Esophagus (tissue), 2 donors: Measurements from ENCODE around the gene FPR2. TPM values are rescaled to one million over a fixed set of nuclear protein-coding genes. Genes with fewer than 3 reads are reported as not detected.
A peak's percentile ranks its signal among the peaks of the same experiment; 100 is the strongest.

Experiments used
- H3K27ac ChIP-seq, 2 donors: one replicate each; pipeline ENCODE4 v1.5.1; 2013; ENCODE audit warnings: low read depth in 2 of 2, mild to moderate bottlenecking in 2 of 2, inconsistent platforms in 1 of 2, low read length in 1 of 2, moderate library complexity in 1 of 2
- H3K27me3 ChIP-seq, 2 donors: one replicate each; pipeline ENCODE4 v1.6.1; 2013; ENCODE audit warnings: low read length in 2 of 2, control low read depth in 1 of 2, mild to moderate bottlenecking in 1 of 2; ENCODE audit not compliant: insufficient read depth in 2 of 2, control insufficient read depth in 1 of 2
- H3K36me3 ChIP-seq, 2 donors: one replicate each; pipeline ENCODE4 v1.6.1; 2013; ENCODE audit warnings: low read length in 1 of 2; ENCODE audit not compliant: control insufficient read depth in 2 of 2, insufficient read depth in 2 of 2
- H3K4me1 ChIP-seq, 2 donors: one replicate each; pipeline ENCODE4 v1.6.1; 2013; ENCODE audit warnings: low read length in 1 of 2; ENCODE audit not compliant: control insufficient read depth in 2 of 2, insufficient read depth in 2 of 2
- H3K4me3 ChIP-seq, 2 donors: one replicate each; pipeline ENCODE4 v1.5.1; 2013; ENCODE audit warnings: low read length in 2 of 2, mild to moderate bottlenecking in 2 of 2, low read depth in 1 of 2, moderate library complexity in 1 of 2
- H3K9me3 ChIP-seq, 2 donors: one replicate each; pipeline ENCODE4 v1.6.1; 2013; ENCODE audit warnings: mild to moderate bottlenecking in 2 of 2, low read depth in 1 of 2, low read length in 1 of 2, moderate library complexity in 1 of 2; ENCODE audit not compliant: control insufficient read depth in 2 of 2, insufficient read depth in 1 of 2
- WGBS, 2 donors: extraction: QIAGEN DNeasy Blood & Tissue Kit; methylation state at CpG; one replicate each; pipeline ENCODE4 v1.1.7; 2013; 5-methylcytosine and 5-hydroxymethylcytosine counted together
- polyA plus RNA-seq, 2 donors: library from polyadenylated mRNA; stranded (reverse); fragments of 200-250 nt; gene quantifications; one replicate each; pipeline ENCODE4 v1.2.3, GENCODE V29; 2013
- donor health status: healthy with polysubstance abuse.
- donor health status: Bipolar disorder and iron deficiency.

FPR2 gene
- under 1 TPM; 0.04 to 0.12 TPM for polyA plus RNA-seq

GRCh38 chr19:51760697-51761356 is at the start of gene FPR2:
Gene FPR2 (plus strand): TSS chr19:51761180. CDS start chr19:51768659, 7,479 bp downstream.
- no peak within 1 kb of the TSS for H3K27ac ChIP-seq
- no peaks in the 10 kb centered on the region for H3K36me3 ChIP-seq
- 58 to 62% methylated on average over 8 of the region's 8 CpGs for WGBS, 2 donors
- no peak within 1 kb of the TSS for H3K4me3 ChIP-seq
- H3K4me1 ChIP-seq: no peaks in the 10 kb centered on the region
- H3K9me3 ChIP-seq: peaks cover 0 to 6% of the 10 kb centered on the region in 2 donors
- H3K27me3 ChIP-seq: peaks cover 0 to 3% of the 10 kb centered on the region in 2 donors

DNA sequence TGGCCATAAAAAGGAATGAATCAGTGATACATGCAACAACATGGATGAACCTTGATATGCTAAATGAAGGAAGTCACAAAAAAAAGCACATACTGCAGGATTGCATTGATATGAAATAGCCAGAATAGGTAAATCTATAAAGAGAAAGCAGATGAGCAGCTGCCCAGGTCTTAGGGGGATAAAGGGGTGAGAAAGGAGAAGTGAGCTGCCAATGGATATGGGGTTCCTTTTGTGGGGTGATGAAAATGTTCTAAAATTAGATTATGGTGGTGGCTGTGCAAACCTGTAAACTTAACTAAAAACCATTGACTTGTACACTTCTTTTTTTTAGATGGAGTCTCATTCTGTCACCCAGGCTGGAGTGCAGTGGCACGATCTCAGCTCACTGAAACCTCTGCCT is 49.3 kb upstream of the FPR2 start:
- no peaks in the 10 kb centered on the region for H3K36me3 ChIP-seq
- 81 to 91% methylated on average over 1 of the region's 1 CpG for WGBS, 2 donors
- no peaks in the 10 kb centered on the region for H3K27me3 ChIP-seq
- H3K4me1 ChIP-seq: peaks cover 0 to 3% of the 10 kb centered on the region in 2 donors
- no peak overlapping the region for H3K27ac ChIP-seq
- H3K4me3 ChIP-seq: no peak overlapping the region
- no peaks in the 10 kb centered on the region for H3K9me3 ChIP-seq

DNA sequence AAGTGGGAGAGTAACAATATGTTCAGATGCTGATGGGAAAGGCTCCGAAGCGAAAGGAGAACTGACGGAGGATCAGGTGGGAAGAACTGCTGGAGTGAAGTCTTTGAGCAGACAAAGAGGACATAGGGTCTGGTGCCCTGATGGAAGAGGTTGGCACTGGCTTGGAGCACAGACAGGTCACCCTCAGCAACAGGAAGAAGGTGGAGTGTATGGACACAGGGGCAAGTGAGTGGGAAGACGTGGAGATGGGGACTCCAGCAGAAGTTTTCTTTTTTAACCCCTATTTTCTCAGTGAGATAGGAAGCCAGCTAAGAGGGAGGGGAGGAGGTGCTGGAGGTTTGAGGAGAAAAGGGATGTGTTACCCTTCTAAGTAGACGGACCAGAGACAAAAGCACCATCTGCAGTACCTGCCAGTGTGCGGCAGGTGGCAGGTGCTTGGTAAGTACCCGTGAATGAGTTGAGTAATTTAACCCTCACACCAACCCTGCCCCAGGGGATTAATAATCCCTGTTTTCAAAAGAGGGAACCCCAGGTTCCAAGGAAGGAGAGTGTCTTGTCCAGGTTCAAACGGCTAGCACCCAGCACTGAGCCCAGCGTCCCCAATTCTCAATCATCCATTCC is 48.4 kb upstream of the FPR2 start:
- H3K27ac ChIP-seq: no peak overlapping the region
- no peaks in the 10 kb centered on the region for H3K9me3 ChIP-seq
- 37 to 41% methylated on average over 9 of the region's 9 CpGs for WGBS, 2 donors
- peaks cover 0 to 3% of the 10 kb centered on the region in 2 donors for H3K4me1 ChIP-seq
- H3K4me3 ChIP-seq: no peak overlapping the region
- H3K36me3 ChIP-seq: no peaks in the 10 kb centered on the region
- no peaks in the 10 kb centered on the region for H3K27me3 ChIP-seq

DNA sequence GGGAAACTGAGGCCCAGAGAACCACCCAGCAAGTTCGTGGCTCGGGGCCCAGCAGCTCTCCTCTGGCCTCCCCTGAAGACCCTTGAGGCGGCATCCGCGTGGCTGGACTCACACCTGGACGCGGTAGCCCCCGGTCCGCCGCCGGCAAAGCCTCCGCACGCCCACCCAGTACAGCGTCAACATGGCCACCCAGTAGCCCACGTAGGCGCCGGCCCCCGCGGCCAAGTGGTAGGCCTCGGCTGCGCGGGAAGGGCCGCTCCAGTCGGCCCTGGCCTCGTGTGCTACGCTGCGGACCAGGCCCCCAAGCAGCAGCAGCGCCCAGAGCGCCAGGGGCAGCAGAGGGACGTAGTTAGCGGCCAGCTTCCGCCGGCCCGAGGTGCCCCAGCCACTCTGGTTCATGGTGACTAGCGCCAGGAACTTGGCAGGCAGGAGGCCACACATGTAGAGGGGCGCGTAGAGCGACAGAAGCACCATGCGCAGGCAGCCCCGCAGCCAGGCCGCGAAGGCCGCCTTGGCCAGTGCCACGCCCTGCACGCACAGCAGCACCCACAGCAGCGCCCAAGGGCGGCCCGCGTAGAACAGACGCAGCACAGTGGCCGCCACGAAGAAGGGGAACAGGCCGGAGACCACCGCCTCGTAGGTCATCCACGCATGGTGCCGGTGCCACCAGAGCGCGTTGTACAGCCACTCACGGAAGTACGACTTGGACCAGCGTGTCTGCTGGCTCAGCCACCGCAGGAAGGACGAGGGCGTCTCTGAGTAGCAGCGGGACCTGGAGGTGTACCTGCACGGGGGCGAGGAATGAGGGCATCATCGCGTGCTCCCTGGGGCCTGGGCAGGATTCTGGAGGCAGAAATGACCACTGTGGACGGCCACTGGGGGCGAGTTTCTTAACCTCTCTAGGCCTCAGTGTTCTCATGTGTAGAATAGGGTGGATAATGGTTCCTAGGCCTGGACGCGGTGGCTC is 47.4 kb upstream of the FPR2 start:
- WGBS, 2 donors: 91 to 92% methylated on average over 74 of the region's 74 CpGs
- no peak overlapping the region for H3K27ac ChIP-seq
- H3K36me3 ChIP-seq: no peaks in the 10 kb centered on the region
- no peaks in the 10 kb centered on the region for H3K9me3 ChIP-seq
- H3K27me3 ChIP-seq: no peaks in the 10 kb centered on the region
- no peak overlapping the region for H3K4me3 ChIP-seq
- peaks cover 0 to 3% of the 10 kb centered on the region in 2 donors for H3K4me1 ChIP-seq

- peaks cover 0 to 7% of the 10 kb centered on the region in 2 donors for H3K27me3 ChIP-seq
- no peak overlapping the region for H3K27ac ChIP-seq
- peaks cover 0 to 5% of the 10 kb centered on the region in 2 donors for H3K4me1 ChIP-seq
- H3K4me3 ChIP-seq: no peak overlapping the region
- peaks cover 0 to 6% of the 10 kb centered on the region in 2 donors for H3K9me3 ChIP-seq
- WGBS, 2 donors: 46 to 54% methylated on average over 3 of the region's 3 CpGs
- H3K36me3 ChIP-seq: no peaks in the 10 kb centered on the region
Observed at GRCh38 chr19:51714848-51715247, 46.1 kb upstream of the FPR2 start.

DNA sequence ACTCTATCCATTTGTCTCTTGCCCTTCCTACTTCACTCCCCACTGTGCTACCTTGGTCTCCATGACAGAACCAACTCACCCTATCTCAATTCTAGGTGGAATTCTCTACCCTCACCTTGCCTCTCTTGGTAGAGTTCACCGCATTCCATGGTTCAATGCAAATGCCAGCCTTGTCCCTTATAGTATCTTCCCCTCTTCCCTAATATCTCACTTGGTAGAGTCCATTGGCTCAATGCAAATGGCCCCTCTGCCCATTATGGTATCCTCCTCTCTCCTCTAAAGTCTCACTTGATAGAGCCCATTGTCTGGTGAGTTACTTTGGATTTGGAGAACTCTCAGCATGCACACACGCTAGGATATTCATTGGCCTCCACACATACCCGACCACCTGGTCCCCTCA is 45.1 kb upstream of the FPR2 start:
- Histone ChIP-seq H3K27me3 (peaks cover 0 to 14% of the 10 kb centered on the region in 2 donors), H3K4me1 (peaks cover 0 to 5% of the 10 kb centered on the region in 2 donors), H3K27ac (no peak overlapping the region), H3K36me3 (no peaks in the 10 kb centered on the region), H3K9me3 (peaks cover 0 to 6% of the 10 kb centered on the region in 2 donors), H3K4me3 (no peak overlapping the region)
- WGBS, 2 donors: 81 to 84% methylated on average over 3 of the region's 3 CpGs

DNA sequence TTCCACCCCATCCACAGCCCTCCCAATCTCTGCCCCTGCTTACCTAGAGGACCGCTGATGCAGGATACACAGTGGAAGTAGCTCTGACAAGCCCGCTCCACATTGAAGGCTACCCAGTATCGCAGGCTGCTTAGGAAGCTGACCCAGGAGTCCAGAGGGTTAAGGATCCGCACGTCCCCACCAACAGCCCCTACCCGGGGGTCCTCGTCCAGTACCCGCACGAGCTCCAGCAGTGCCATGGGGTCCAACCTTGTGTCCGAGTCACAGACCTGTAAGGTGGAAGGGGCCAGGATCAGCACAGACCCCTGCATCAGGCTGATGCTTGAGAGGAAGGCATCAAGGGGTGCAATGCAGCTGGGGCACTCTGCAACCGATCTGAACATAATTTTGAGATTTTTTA is 44.1 kb upstream of the FPR2 start:
- Histone ChIP-seq H3K27ac (no peak overlapping the region), H3K27me3 (peaks cover 0 to 14% of the 10 kb centered on the region in 2 donors)
- WGBS, 2 donors: 81 to 86% methylated on average over 11 of the region's 11 CpGs

GRCh38 chr19:51719251-51719988 is 41.6 kb upstream of the FPR2 start:
- peaks cover 0 to 14% of the 10 kb centered on the region in 2 donors for H3K27me3 ChIP-seq
- peak overlapping the region in 1 of 2 donors; percentile 13 for H3K4me3 ChIP-seq
- 4 to 9% methylated on average over 78 to 83 of the region's 83 CpGs for WGBS, 2 donors
- H3K9me3 ChIP-seq: peaks cover 0 to 6% of the 10 kb centered on the region in 2 donors
- no peaks in the 10 kb centered on the region for H3K36me3 ChIP-seq
- H3K27ac ChIP-seq: no peak overlapping the region
- peaks cover 0 to 3% of the 10 kb centered on the region in 2 donors for H3K4me1 ChIP-seq

More for the DNA sequence above, 44.1 kb upstream of the FPR2 start:
- H3K9me3 ChIP-seq: peaks cover 0 to 6% of the 10 kb centered on the region in 2 donors
- no peak overlapping the region for H3K4me3 ChIP-seq
- H3K36me3 ChIP-seq: no peaks in the 10 kb centered on the region
- peaks cover 0 to 5% of the 10 kb centered on the region in 2 donors for H3K4me1 ChIP-seq

DNA sequence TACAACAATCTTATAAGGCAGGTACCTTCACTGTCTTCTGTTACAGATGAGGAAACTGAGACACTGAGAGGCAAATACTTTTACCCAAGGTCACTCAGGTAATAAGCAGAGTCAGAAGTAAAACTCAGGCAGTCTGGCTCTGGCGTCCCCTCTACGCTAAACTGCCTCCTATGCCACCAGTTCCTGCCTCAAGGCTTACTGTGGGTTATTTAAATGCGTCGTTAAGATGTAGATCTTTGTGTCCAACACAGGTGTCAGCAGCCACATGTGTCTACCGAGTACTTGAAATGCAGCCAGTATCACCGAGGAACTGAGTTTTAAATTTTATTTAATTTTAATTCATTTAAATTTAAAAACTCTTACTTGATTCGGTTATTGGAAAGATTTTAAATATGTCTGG is 39.1 kb upstream of the FPR2 start:
- Histone ChIP-seq H3K27me3 (peaks cover 0 to 20% of the 10 kb centered on the region in 2 donors), H3K36me3 (no peaks in the 10 kb centered on the region), H3K9me3 (peaks cover 0 to 6% of the 10 kb centered on the region in 2 donors), H3K4me1 (peaks cover 0 to 11% of the 10 kb centered on the region in 2 donors), H3K4me3 (no peak overlapping the region), H3K27ac (no peak overlapping the region)
- WGBS, 2 donors: 79 to 80% methylated on average over 7 of the region's 7 CpGs
